Parathyroid adenoma (tissue), 2 donors: ENCODE results near the gene CNBP.

Experiments used
- H2AFZ ChIP-seq: fragments of 300-600 bp; sonication (generic); one replicate; pipeline ENCODE4 v1.7.0; 2017; ENCODE audit warnings: antibody characterized with exemption, mild to moderate bottlenecking
- H3K27ac ChIP-seq: fragments of 300-600 bp; sonication (generic); one replicate; pipeline ENCODE4 v1.7.0; 2017
- H3K27me3 ChIP-seq: fragments of 300-600 bp; sonication (generic); one replicate; pipeline ENCODE4 v1.7.0; 2017; ENCODE audit warnings: low read length; ENCODE audit not compliant: control insufficient read depth, insufficient read depth
- H3K36me3 ChIP-seq: fragments of 300-600 bp; sonication (generic); one replicate; pipeline ENCODE4 v1.7.0; 2017; ENCODE audit warnings: low read length; ENCODE audit not compliant: control insufficient read depth, insufficient read depth
- H3K4me1 ChIP-seq: fragments of 300-600 bp; sonication (generic); one replicate; pipeline ENCODE4 v1.7.0; 2017; ENCODE audit warnings: control low read depth
- H3K4me2 ChIP-seq: fragments of 300-600 bp; sonication (generic); one replicate; pipeline ENCODE4 v1.7.0; 2017; ENCODE audit warnings: low read length
- H3K4me3 ChIP-seq: fragments of 300-600 bp; sonication (generic); one replicate; pipeline ENCODE4 v1.7.0; 2017; ENCODE audit warnings: low read depth, low read length
- H3K79me2 ChIP-seq: fragments of 300-600 bp; sonication (generic); one replicate; pipeline ENCODE4 v1.7.0; 2017; ENCODE audit warnings: control low read depth
- H3K9ac ChIP-seq: fragments of 300-600 bp; sonication (generic); one replicate; pipeline ENCODE4 v1.7.0; 2017; ENCODE audit warnings: mild to moderate bottlenecking
- H3K9me3 ChIP-seq: fragments of 300-600 bp; sonication (generic); one replicate; pipeline ENCODE4 v1.7.0; 2017; ENCODE audit warnings: low read length; ENCODE audit not compliant: control insufficient read depth
- CTCF ChIP-seq: fragments of 300-600 bp; sonication (generic); IDR thresholded peaks from one replicate; pipeline ENCODE4 v1.7.0; 2017; ENCODE audit warnings: antibody characterized with exemption, mild to moderate bottlenecking
- donor health status: primary hyperparathyroidism.

CNBP gene

GRCh38 chr3:129183569-129184395 lies at the start of gene CNBP:
TSS of gene CNBP (minus strand) at chr3:129183896. CDS start at chr3:129171757, 12,139 bp downstream.
- Histone ChIP-seq H3K4me3 (peak within 1 kb of the TSS; percentile 75), H3K4me1 (peaks cover 8% of the 10 kb centered on the region), H3K36me3 (no peaks in the 10 kb centered on the region), H3K79me2 (peaks cover 48% of the 10 kb centered on the region), H3K27ac (peak within 1 kb of the TSS; percentile 97), H3K4me2 (peak within 1 kb of the TSS; percentile 96), H2AFZ (peak within 1 kb of the TSS; percentile 93), H3K9me3 (no peaks in the 10 kb centered on the region), H3K9ac (peak within 1 kb of the TSS; percentile 98), H3K27me3 (no peaks in the 10 kb centered on the region)
- TF ChIP-seq CTCF, result no peak

- H3K36me3 ChIP-seq, result no peaks in the 10 kb centered on the region
- no peak overlapping the region for H3K27ac ChIP-seq
- H3K27me3 ChIP-seq, result no peaks in the 10 kb centered on the region
- peaks cover 5% of the 10 kb centered on the region for H3K4me1 ChIP-seq
- H3K4me3 ChIP-seq, result no peak overlapping the region
- H2AFZ ChIP-seq, result no peak overlapping the region
- H3K9me3 ChIP-seq, result no peaks in the 10 kb centered on the region
- no peak for TF ChIP-seq CTCF
- no peak overlapping the region for H3K9ac ChIP-seq
- no peak overlapping the region for H3K4me2 ChIP-seq
- no peaks in the 10 kb centered on the region for H3K79me2 ChIP-seq
Observed at GRCh38 chr3:129231331-129232119, 47.8 kb upstream of the CNBP start.

- no peaks in the 10 kb centered on the region for H3K27me3 ChIP-seq
- no peak overlapping the region for H3K4me3 ChIP-seq
- H3K9me3 ChIP-seq, result no peaks in the 10 kb centered on the region
- H3K4me2 ChIP-seq, result no peak overlapping the region
- H2AFZ ChIP-seq, result no peak overlapping the region
- H3K9ac ChIP-seq, result no peak overlapping the region
- H3K79me2 ChIP-seq, result no peaks in the 10 kb centered on the region
- peaks cover 8% of the 10 kb centered on the region for H3K4me1 ChIP-seq
- no peaks in the 10 kb centered on the region for H3K36me3 ChIP-seq
- TF ChIP-seq CTCF, result no peak
- H3K27ac ChIP-seq, result no peak overlapping the region
Observed at GRCh38 chr3:129230311-129231019, 46.8 kb upstream of the CNBP start.

GRCh38 chr3:129228891-129229585 lies 45.3 kb upstream of the CNBP start:
- Histone ChIP-seq H3K79me2 (no peaks in the 10 kb centered on the region), H3K36me3 (no peaks in the 10 kb centered on the region), H3K9me3 (no peaks in the 10 kb centered on the region), H3K4me1 (peaks cover 8% of the 10 kb centered on the region), H3K27me3 (no peaks in the 10 kb centered on the region), H3K4me2 (no peak overlapping the region), H2AFZ (no peak overlapping the region), H3K27ac (no peak overlapping the region), H3K4me3 (no peak overlapping the region), H3K9ac (no peak overlapping the region)
- TF ChIP-seq CTCF, result no peak
